Activated CD8-positive, alpha-beta memory T cell treated with anti-CD3 and anti-CD28 coated beads, Interleukin-2, amount 50 U/mL, for 1 hour (primary cell): Measurements from ENCODE around the gene ANKS3.

ENCODE experiments used
- DNase-seq: peaks from one replicate; pipeline ENCODE4 v3.0.0-alpha.2; 2020; ENCODE audit errors: extremely low read depth

The ANKS3 gene

GRCh38 chr16:4734063-4734729, at the start of gene ANKS3, which contains the start of gene DNAAF8:
Gene ANKS3, minus strand, starts transcription at chr16:4734271. Its CDS starts 4,122 bp downstream, at chr16:4730149.
Gene DNAAF8, plus strand, starts transcription at chr16:4734537. Its CDS starts 1,978 bp downstream, at chr16:4736515.
- DNase-seq = peak; percentile 31

- DNase-seq = no peak
These were observed 49.3 kb upstream of the ANKS3 start for GRCh38 chr16:4783251-4783950.

GRCh38 chr16:4780235-4780634, 46.2 kb upstream of the ANKS3 start:
- no peak for DNase-seq

- no peak for DNase-seq
These were observed 44.0 kb upstream of the ANKS3 start for GRCh38 chr16:4778050-4778392.

GRCh38 chr16:4777339-4778049, 43.4 kb upstream of the ANKS3 start:
- no peak for DNase-seq

GRCh38 chr16:4776141-4776705, 42.2 kb upstream of the ANKS3 start:
- no peak for DNase-seq

GRCh38 chr16:4775005-4775404, 40.9 kb upstream of the ANKS3 start:
- DNase-seq = no peak

- DNase-seq = no peak
These were observed 38.3 kb upstream of the ANKS3 start for GRCh38 chr16:4772351-4772750.

- DNase-seq = no peak
These were observed 37.6 kb upstream of the ANKS3 start for GRCh38 chr16:4771646-4772045.

GRCh38 chr16:4769306-4769638, 35.2 kb upstream of the ANKS3 start:
- DNase-seq = no peak

- peak; percentile 36 for DNase-seq
These were observed 34.7 kb upstream of the ANKS3 start for GRCh38 chr16:4768549-4769305.

- no peak for DNase-seq
These were observed 33.9 kb upstream of the ANKS3 start for GRCh38 chr16:4767872-4768548.

- peak; percentile 78 for DNase-seq
These were observed 33.0 kb upstream of the ANKS3 start, which contains the start of gene ZNF500 for GRCh38 chr16:4766875-4767628. Gene ZNF500, minus strand, starts transcription at chr16:4767162. Its CDS starts 1,184 bp downstream, at chr16:4765978.

GRCh38 chr16:4765511-4766474, 31.7 kb upstream of the ANKS3 start:
- DNase-seq = no peak

- DNase-seq = no peak
These were observed 29.7 kb upstream of the ANKS3 start for GRCh38 chr16:4763791-4764190.

GRCh38 chr16:4762205-4762604, 28.1 kb upstream of the ANKS3 start:
- DNase-seq = no peak

- no peak for DNase-seq
These were observed 26.3 kb upstream of the ANKS3 start for GRCh38 chr16:4760221-4760910.

- no peak for DNase-seq
These were observed 21.6 kb upstream of the ANKS3 start for GRCh38 chr16:4755687-4756086.

GRCh38 chr16:4754865-4755264, 20.8 kb upstream of the ANKS3 start:
- no peak for DNase-seq
